Dermis blood vessel endothelial cell (primary cell): ENCODE data around the gene OCIAD1. TPM values are rescaled to one million over a fixed set of nuclear protein-coding genes. Genes with fewer than 3 reads are reported as not detected.

ENCODE experiments used
- DNase-seq: peaks from one replicate; pipeline ENCODE4 v3.0.0; 2010
- total RNA-seq: library from RNA; depleted of rRNA; stranded (reverse); fragments of >200 nt; gene quantifications from 2 replicates; pipeline ENCODE4 v1.2.3, GENCODE V29; 2014

OCIAD1 gene
- total RNA-seq, 1 donor from 2014 or later: 78.3 TPM

- no peak for DNase-seq
These were observed 66.0 kb downstream of the OCIAD1 start for GRCh38 chr4:48896845-48897244.

- peak; percentile 77 for DNase-seq
These were observed 68.0 kb downstream of the OCIAD1 start for GRCh38 chr4:48898733-48899431.

DNA sequence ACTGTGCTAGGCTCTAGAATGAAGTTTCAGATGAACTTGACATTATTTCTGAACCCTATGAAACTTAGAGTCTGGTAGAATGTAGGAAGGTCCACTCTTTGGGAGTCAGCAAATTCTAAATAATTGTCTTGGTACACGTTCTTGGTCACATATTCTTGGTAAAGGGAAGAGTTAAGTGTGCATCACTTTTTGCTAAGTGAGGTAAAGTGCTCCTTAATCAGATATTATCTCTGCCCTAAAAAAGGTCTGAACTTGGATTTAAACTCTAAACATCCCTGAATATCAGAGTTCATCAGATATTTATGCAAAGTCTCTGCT is 68.5 kb downstream of the OCIAD1 start:
- DNase-seq: no peak

GRCh38 chr4:48899950-48900349 is 69.1 kb downstream of the OCIAD1 start:
- DNase-seq: peak; percentile 44

- DNase-seq: no peak
These were observed 70.3 kb downstream of the OCIAD1 start for GRCh38 chr4:48901196-48901595.

GRCh38 chr4:48902266-48902665 is 71.4 kb downstream of the OCIAD1 start:
- DNase-seq: no peak

DNA sequence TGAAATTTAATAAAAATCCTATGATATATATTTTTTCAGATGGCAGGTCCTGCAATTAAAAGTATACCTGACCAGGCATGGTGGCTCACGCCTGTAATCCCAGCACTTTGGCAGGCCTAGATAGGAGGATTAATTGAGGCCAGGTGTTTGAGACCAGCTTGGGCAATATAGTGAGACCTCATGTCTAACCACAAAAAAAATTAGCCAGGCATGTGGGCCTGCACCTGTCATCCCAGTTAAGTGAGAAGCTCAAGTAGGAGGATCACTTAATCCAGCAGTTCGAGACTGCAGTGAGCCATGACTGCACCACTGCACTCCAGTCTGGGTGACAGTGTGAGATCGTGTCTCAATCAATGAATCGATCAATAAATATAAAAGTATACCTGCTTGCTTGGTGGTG is 73.2 kb downstream of the OCIAD1 start:
- DNase-seq: no peak

DNA sequence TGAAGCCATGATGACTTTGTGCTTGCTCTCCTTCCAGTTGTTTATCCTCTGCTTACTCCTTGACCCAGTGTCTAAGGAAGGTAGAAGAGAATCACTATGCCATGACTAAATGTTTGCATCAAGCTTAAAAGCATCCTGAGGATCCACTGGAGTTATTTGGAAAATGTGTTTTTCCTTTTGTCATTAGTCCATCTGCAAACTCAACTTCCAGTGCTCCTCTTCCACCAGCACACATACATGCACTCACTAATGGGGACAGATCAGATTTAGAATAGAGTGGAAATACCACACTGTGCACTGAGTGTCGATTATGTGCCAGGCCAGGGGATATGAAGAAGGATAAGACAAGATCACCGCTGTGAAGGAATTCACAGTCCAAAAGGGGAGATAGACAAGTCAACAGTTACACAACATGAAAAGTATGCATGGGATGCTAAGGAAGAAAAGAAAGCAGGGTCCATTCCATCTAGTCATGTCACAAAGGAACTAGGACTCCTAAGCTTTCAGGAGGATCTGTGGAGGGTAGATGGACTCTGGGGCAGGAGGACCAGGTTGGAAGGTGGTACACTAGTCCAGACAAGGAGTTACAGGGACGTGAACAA is 73.8 kb downstream of the OCIAD1 start:
- DNase-seq: no peak

GRCh38 chr4:48905363-48906015 is 74.6 kb downstream of the OCIAD1 start:
- DNase-seq: peak; percentile 45

DNA sequence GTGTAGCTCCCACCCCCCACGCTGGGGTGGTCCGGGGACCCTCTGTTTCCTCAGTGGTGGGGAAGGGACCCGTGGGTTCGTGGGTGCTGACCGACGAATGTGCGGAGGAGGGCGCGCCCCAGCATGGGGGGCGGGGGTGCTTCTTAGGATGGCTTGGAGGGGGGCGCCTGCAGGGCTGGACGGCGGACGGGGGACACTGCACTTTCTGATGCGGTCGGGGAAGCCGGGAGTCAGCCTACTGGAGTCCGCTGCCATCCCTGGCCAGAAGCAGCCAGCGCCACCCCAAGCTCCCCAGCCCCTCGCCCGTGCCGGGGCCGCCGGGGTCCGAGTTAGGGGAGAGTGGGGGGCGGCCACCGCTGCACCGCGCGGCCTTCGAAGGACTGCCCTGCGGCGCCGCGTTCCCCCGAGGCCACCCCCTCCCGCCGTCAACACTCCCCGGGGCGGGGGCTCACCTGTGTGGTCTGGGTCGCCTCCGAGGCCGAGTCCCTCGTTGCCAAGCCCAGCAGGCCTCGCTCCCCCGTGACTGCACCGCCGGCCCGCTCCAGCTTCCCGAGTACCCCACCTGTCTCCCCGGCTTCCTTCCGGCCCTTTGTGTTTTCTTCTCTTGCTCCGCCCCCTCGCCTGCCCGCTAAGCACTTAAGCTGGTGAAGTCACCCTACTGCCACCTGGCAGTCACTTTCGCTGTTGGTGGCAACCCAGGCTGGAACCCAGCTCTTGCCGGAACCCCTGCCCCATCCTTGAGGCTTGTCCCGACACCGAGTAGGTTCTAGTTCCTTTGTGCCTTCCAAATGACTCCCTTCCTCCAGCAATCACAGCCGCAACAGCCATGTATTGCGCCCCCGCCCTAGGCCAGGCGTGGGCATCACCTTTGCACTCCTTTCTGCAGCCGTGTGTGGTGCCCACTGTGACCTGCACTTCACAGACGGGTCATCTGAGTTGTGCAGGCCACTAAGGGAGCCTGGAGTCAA is 75.6 kb downstream of the OCIAD1 start, which contains the start of gene OCIAD2:
OCIAD2 (minus strand) TSS at position 569 of the 968 bp plus-strand sequence. CDS start 2,225 bp downstream, outside the sequence.
- DNase-seq: peak; percentile 77

DNA sequence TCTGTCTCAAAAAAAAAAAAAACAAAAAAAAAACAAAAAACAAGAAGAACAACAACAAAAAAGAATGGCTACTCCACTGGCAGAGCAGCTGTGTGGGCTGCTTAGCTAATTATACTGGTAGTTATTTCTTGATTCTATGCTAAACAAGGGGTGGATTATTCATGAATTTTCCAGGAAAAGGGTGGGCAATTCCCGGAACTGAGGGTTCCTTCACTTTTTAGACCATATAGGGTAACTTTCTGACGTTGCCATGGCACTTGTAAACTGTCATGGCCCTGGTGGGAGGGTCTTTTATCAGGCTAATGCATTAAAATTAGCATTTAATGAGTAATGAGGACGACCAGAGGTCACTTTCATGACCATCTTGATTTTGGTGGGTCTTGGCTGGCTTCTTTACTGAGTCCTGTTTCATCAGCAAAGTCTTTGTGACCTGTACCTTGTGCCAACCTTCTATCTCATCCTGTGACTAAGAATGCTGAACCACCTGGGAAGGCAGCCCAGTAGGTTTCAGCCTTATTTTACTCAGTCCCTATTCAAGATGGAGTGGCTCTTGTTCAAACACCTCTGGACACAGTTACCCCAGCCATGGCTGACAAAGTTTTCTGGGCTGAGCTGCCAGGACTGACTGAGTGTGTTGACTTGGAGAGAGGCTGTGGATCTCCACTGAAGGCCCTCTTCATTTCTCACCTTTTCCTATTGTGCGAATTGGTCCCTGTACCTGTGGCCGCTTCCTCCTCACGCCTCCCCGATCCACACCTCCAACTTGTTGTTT is 77.0 kb downstream of the OCIAD1 start:
- DNase-seq: no peak

GRCh38 chr4:48908687-48909086 is 77.8 kb downstream of the OCIAD1 start:
- DNase-seq: no peak

- DNase-seq: peak; percentile 95
These were observed 78.8 kb downstream of the OCIAD1 start for GRCh38 chr4:48909697-48910096.

GRCh38 chr4:48910511-48910910 is 79.6 kb downstream of the OCIAD1 start:
- DNase-seq: no peak

Other genes with a start within 250 kb of the OCIAD1 start
- gene FRYL, start 50.8 kb upstream of the OCIAD1 start, total RNA-seq: 133 and 145 TPM in 2 replicates
- gene OCIAD2, start 75.7 kb downstream of the OCIAD1 start, total RNA-seq: 31.9 and 43.1 TPM in 2 replicates
- not detected in 2 replicates for gene CWH43, start 155.2 kb downstream of the OCIAD1 start, total RNA-seq